Right lobe of liver (tissue), 4 donors: ENCODE results near the gene C19orf47.

Experiments
- CTCF ChIP-seq, 4 donors: fragments of 200-600 bp in 3 of 4; fragments of 450-650 bp in 1 of 4; IDR thresholded peaks; one replicate each; pipeline versions ENCODE4 v1.5.1 to v1.8.0; 2016 to 2022; ENCODE audit warnings: antibody characterized with exemption in 4 of 4, mild to moderate bottlenecking in 2 of 4
- POLR2A ChIP-seq: fragments of 450-650 bp; IDR thresholded peaks from one replicate; pipeline ENCODE4 v1.6.1; 2017; ENCODE audit warnings: antibody characterized with exemption, mild to moderate bottlenecking
- donor health status: DM: no; HTN: no; CAD: no.
- donor health status: DM: no; HTN: no; CAD: no.
- donor health status: DM: no; HTN: yes; CAD: no.

DNA sequence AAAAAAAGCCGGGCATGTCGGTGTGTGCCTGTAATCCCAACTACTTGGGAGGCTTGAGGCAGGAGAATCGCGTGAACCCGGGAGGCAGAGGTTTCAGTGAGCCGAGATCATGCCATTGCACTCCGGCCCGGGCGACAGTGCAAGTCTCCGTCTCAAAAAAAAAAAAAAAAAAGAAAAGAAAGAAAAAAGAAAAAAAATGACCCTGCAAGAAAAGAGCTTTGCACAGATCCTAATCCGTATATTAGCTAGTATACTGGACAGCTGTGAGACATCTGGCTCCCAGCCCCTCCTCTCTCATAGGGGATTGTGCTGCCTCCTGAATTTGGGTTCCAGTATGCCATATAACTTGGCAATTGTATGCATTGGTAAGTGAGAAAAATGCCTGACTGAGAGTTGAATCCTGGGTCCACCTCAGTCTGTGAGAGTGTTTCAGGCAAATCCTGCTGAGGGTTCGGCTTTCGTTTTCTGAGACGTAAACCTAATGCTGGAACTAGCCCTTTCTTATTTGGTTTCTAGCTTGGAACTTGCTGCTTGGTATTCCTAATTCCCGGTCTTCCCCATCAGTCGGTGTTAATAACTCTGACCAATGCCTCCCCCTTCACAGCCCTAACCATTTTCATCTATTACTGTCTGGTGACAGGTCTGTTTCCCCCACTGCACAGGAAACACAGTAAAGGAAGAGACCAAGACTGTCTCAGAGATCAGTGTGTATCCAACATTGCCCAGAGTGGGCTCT lies 61.8 kb downstream of the C19orf47 start:
- TF ChIP-seq CTCF (IDR thresholded peaks at IDR 0.05) (no peak), POLR2A (no peak)
